ENCODE results near the gene FGF14. TPM values are rescaled to one million over a fixed set of nuclear protein-coding genes. Genes with fewer than 3 reads are reported as not detected.

Gene FGF14
- total RNA-seq, 1 donor from 2014 or later: 2.0 TPM

DNA sequence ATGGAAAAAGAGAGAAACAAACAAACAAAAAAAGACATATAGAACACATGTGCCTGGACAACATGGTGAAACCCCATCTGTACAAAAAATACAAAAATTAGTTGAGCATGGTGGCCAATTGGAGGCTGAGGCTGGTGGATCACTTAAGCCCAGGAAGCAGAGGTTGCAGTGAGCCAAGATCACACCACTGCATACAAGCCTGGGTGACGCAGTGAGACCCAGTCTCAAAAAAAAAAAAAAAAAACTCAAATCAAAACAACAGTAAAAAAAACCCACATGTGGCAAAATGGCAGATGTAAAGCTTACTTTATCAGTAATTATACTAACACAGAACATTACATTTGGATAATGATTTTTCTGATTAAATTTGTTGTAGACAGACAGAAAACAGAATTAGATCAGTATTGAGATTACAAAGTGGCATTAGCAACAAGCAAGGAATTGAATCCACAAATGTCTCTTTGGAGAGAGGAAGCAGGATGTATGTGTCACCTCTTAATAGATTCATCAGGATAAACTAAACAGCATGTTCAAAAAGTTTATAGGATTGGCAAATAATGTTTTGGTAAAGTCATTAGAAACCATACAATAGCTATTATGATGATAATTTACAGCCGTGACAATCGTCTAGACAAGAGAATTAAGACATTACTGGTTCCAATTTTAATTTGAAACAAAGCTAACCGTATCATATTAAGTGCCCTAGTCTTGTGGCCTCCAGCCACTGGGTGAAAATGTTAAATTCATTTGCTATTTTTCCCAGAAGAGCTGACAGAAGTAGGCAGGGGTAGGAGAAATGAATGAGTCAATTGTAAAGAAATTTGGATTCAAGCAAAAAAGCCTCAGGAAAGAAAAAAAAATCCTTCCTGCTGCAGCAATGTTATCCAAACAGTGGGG is 206.0 kb downstream of the FGF14 start:
- intact Hi-C loops (cut with DNase I): no loop called here
- no peaks in the 10 kb centered on the region for H3K4me1 ChIP-seq
- no peak for DNase-seq
- TF ChIP-seq, protein P1, sequence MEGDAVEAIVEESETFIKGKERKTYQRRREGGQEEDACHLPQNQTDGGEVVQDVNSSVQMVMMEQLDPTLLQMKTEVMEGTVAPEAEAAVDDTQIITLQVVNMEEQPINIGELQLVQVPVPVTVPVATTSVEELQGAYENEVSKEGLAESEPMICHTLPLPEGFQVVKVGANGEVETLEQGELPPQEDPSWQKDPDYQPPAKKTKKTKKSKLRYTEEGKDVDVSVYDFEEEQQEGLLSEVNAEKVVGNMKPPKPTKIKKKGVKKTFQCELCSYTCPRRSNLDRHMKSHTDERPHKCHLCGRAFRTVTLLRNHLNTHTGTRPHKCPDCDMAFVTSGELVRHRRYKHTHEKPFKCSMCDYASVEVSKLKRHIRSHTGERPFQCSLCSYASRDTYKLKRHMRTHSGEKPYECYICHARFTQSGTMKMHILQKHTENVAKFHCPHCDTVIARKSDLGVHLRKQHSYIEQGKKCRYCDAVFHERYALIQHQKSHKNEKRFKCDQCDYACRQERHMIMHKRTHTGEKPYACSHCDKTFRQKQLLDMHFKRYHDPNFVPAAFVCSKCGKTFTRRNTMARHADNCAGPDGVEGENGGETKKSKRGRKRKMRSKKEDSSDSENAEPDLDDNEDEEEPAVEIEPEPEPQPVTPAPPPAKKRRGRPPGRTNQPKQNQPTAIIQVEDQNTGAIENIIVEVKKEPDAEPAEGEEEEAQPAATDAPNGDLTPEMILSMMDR (IDR thresholded peaks at IDR 0.05): no peak
- H3K4me3 ChIP-seq: no peak overlapping the region
- no peaks in the 10 kb centered on the region for H3K9me3 ChIP-seq
- H3K36me3 ChIP-seq: no peaks in the 10 kb centered on the region
- no peak overlapping the region for H3K27ac ChIP-seq
- ATAC-seq: no peak
- no peaks in the 10 kb centered on the region for H3K27me3 ChIP-seq

DNA sequence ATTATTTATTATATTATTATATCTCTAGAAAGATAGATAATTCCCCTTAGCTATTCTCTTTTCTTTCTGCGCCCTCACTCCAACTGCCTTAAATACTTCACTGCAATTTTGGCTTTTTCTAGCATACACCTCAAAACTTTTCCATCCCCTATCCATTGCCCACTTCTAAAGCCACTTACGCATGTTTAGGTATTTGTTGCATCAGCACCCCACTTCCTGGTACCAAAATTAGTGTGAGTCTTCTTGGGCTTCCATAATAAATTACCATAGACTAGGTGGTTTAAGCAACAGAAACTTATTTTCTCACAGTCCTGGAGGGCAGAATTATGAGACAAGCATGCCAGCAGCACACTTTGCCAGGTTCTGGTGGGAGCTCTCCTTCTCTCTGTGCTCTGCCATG is 209.0 kb downstream of the FGF14 start:
- no peak overlapping the region for H3K27ac ChIP-seq
- no peaks in the 10 kb centered on the region for H3K4me1 ChIP-seq

DNA sequence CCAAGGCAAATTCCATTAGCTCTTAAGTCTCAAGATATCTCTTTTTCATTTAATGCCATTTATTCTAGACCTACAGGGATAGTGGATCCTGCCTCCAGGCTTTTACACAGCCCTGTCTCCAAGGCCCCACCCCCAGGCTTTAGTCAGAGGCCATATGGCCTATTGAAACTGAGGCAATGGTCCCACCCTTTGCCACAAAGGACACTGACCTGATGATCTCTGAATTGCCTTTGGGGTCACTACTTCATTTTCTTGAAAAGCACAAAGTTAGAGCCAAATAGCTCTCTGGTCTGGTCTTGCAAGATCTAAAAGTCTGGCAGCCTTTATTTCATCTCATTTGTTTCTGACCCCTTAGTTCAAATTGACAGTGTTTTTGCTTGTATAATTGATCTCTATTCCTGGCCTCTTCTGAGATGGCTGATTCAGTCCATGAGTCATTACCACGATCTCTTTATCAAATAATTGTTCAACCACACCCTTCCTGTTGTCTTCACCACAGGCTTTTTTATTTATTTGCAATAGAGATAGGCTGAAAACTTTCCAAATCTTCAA is 209.8 kb downstream of the FGF14 start:
- no peak overlapping the region for H3K4me3 ChIP-seq
- H3K4me1 ChIP-seq: no peaks in the 10 kb centered on the region
- no peaks in the 10 kb centered on the region for H3K27me3 ChIP-seq
- H3K9me3 ChIP-seq: no peaks in the 10 kb centered on the region
- H3K36me3 ChIP-seq: no peaks in the 10 kb centered on the region
- H3K27ac ChIP-seq: no peak overlapping the region
- no peak for DNase-seq
- no peak for ATAC-seq
- TF ChIP-seq, protein P1 (IDR thresholded peaks at IDR 0.05): no peak
- intact Hi-C loops (cut with DNase I): no loop called here

More for the DNA sequence above, 209.0 kb downstream of the FGF14 start:
- H3K9me3 ChIP-seq: no peaks in the 10 kb centered on the region
- intact Hi-C loops (cut with DNase I): no loop called here
- TF ChIP-seq, protein P1 (IDR thresholded peaks at IDR 0.05): no peak
- H3K36me3 ChIP-seq: no peaks in the 10 kb centered on the region
- no peak for ATAC-seq
- no peak overlapping the region for H3K4me3 ChIP-seq
- no peaks in the 10 kb centered on the region for H3K27me3 ChIP-seq
- no peak for DNase-seq

DNA sequence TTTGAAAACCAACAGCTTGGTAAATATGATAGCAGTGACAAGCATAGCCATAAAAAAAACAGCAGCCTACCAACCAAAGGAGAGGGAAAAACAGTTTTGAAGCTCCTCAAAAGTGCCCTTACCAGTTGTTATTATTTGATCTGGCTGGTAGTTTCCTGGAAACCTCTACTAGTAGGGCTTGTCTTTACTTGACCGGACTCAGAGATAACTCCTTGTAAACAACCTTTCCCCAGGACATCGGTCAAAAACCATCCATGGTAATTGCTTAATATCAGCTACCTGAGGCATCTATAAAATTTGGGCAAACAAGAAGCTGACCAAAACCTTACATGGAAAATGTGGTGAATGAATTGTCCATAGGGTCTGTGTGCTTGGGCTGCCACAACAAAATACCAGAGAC is 210.9 kb downstream of the FGF14 start:
- no peak overlapping the region for H3K4me3 ChIP-seq
- H3K4me1 ChIP-seq: no peaks in the 10 kb centered on the region
- no peak overlapping the region for H3K27ac ChIP-seq
- intact Hi-C loops (cut with DNase I): no loop called here
- no peaks in the 10 kb centered on the region for H3K9me3 ChIP-seq
- no peaks in the 10 kb centered on the region for H3K36me3 ChIP-seq
- H3K27me3 ChIP-seq: no peaks in the 10 kb centered on the region
- TF ChIP-seq, protein P1 (IDR thresholded peaks at IDR 0.05): no peak
- ATAC-seq: no peak
- DNase-seq: no peak

DNA sequence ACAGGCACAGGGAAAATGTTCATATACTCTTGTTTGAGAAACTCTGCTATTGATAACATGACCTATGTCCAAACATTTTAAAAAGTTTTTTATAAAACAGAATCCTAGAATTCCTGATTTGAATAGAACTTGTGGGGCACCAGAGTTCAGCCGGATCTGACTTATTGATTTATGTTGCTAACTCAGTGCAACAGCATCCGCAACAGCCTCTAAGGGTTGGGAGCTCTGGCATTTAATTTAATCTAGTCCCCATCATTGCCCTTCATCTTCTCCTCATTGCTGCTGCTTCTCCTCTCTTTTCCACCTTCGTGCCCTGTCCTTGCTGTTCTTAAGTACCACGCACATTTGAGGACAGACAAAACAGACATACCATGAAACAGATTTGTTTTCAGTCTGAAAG is 214.5 kb downstream of the FGF14 start:
- Histone ChIP-seq H3K4me1 (no peaks in the 10 kb centered on the region), H3K27me3 (no peaks in the 10 kb centered on the region), H3K9me3 (no peaks in the 10 kb centered on the region), H3K4me3 (no peak overlapping the region), H3K36me3 (no peaks in the 10 kb centered on the region), H3K27ac (no peak overlapping the region)
- TF ChIP-seq, protein P1 (IDR thresholded peaks at IDR 0.05): no peak
- DNase-seq (no peak), ATAC-seq (no peak)
- intact Hi-C loops (cut with DNase I): no loop called here
